OCI-LY7 (cell line): Measurements from ENCODE around the gene VNN1. TPM values are rescaled to one million over a fixed set of nuclear protein-coding genes. Genes with fewer than 3 reads are reported as not detected.

Experiments
- BruUV-seq: library from RNA; stranded (reverse); fragments of 400-500 nt; replicated peaks from 2 replicates; lab custom pipeline; 2021; lab: Mats Ljungman, UMichigan
- CTCF ChIA-PET: fragments of 300-600 bp; sonication (Branson Sonifier 250); formaldehyde crosslinking; loops from one replicate; lab custom pipeline; 2022; ENCODE audit warnings: antibody characterized with exemption; ENCODE audit not compliant: unreplicated experiment; lab: Charles Lee
- POLR2A ChIA-PET: fragments of 300-600 bp; sonication (Branson Sonifier 250); formaldehyde crosslinking; loops from one replicate; lab custom pipeline; 2022; ENCODE audit warnings: antibody characterized with exemption; lab: Charles Lee
- DNase-seq: peaks from one replicate; pipeline ENCODE4 v3.0.0-alpha.2; 2015; ENCODE audit warnings: low spot score
- H2AFZ ChIP-seq: fragments of 200-600 bp; sonication (generic), shearing (Covaris generic); 2 replicates; pipeline ENCODE4 v1.6.1; 2014; ENCODE audit warnings: mild to moderate bottlenecking, antibody characterized with exemption, low read length, moderate library complexity
- H3K27ac ChIP-seq: fragments of 200-600 bp; sonication (generic); 2 replicates; pipeline ENCODE4 v1.5.1; 2014; ENCODE audit warnings: mixed run types, low read depth, mild to moderate bottlenecking, moderate library complexity, low read length, inconsistent platforms; ENCODE audit not compliant: poor library complexity, severe bottlenecking
- H3K36me3 ChIP-seq: fragments of 200-600 bp; sonication (generic); 2 replicates; pipeline ENCODE4 v1.6.1; 2014; ENCODE audit warnings: mild to moderate bottlenecking, antibody characterized with exemption, low read length, moderate library complexity, mixed read lengths; ENCODE audit not compliant: insufficient read depth
- H3K4me1 ChIP-seq: fragments of 200-600 bp; sonication (generic); 2 replicates; pipeline ENCODE4 v1.5.1; 2014; ENCODE audit warnings: mild to moderate bottlenecking, low read length; ENCODE audit not compliant: insufficient read depth, poor library complexity, severe bottlenecking
- H3K4me2 ChIP-seq: fragments of 200-600 bp; sonication (generic); 2 replicates; pipeline ENCODE4 v1.6.1; 2014; ENCODE audit warnings: mild to moderate bottlenecking, low read length
- H3K4me3 ChIP-seq: fragments of 200-600 bp; sonication (generic); 2 replicates; pipeline ENCODE4 v1.5.1; 2014; ENCODE audit warnings: mild to moderate bottlenecking, low read depth, low read length; ENCODE audit not compliant: poor library complexity, severe bottlenecking
- H3K79me2 ChIP-seq: fragments of 200-600 bp; sonication (generic); 2 replicates; pipeline ENCODE4 v1.6.1; 2016; ENCODE audit warnings: low read depth, mild to moderate bottlenecking, low read length, moderate library complexity, mixed read lengths; ENCODE audit not compliant: insufficient read depth
- H3K9me2 ChIP-seq: fragments of 200-600 bp; sonication (generic); 2 replicates; pipeline ENCODE4 v1.6.1; 2016; ENCODE audit warnings: mild to moderate bottlenecking, low read length, mixed read lengths; ENCODE audit not compliant: insufficient read depth
- H3K9me3 ChIP-seq: fragments of 200-600 bp; sonication (generic); 2 replicates; pipeline ENCODE4 v1.6.1; 2014; ENCODE audit warnings: mild to moderate bottlenecking, mixed run types, low read length, mixed read lengths
- H4K20me1 ChIP-seq: fragments of 200-600 bp; sonication (generic); 2 replicates; pipeline ENCODE4 v1.6.1; 2014; ENCODE audit warnings: mild to moderate bottlenecking, antibody characterized with exemption, low read length, moderate library complexity, mixed read lengths; ENCODE audit not compliant: insufficient read depth
- CTCF ChIP-seq: fragments of 200-600 bp; sonication (generic); conservative IDR thresholded peaks from 2 replicates; pipeline ENCODE4 v1.5.1; 2014; ENCODE audit warnings: mild to moderate bottlenecking, antibody characterized with exemption, low read length, moderate library complexity, mixed read lengths
- EZH2phosphoT487 ChIP-seq: fragments of 200-600 bp; sonication (generic); IDR thresholded peaks from 2 replicates; pipeline ENCODE4 v1.6.1; 2018; ENCODE audit warnings: low read depth, borderline replicate concordance, mild to moderate bottlenecking, mixed run types, antibody characterized with exemption, low read length, moderate library complexity, mixed read lengths
- intact Hi-C: fragments of 100-400 bp; cut with micrococcal nuclease; formaldehyde crosslinking; loops from one replicate; pipeline ENCODE4 v1.10.0; 2022; ENCODE audit not compliant: unreplicated experiment
- total RNA-seq, 2 experiments: library from RNA; depleted of rRNA in 1 of 2; stranded (reverse); fragments of >200 nt in 1 of 2; shearing (Covaris generic) in 1 of 2; gene quantifications; 2 replicates each; pipeline ENCODE4 v1.2.3, GENCODE V29; 2014 to 2022

Gene VNN1
- total RNA-seq, 2 experiments from 2014 or later, result not detected

- ChIA-PET CTCF (no interaction called here), POLR2A (interaction anchor here (0.6 to 1.1 kb wide), 6 partner anchors 9 to 180 kb away, joined by 3 to 7 read pairs (median 4); no protein-coding TSS in a partner anchor)
- no peaks in the 10 kb centered on the region for H3K79me2 ChIP-seq
- H4K20me1 ChIP-seq, result no peaks in the 10 kb centered on the region
- no peak overlapping the region for H3K27ac ChIP-seq
- peaks cover 11% of the 10 kb centered on the region for H3K4me1 ChIP-seq
- H3K4me3 ChIP-seq, result no peak overlapping the region
- 0 out of 2 replicates have a peak, but pooled peaks cover 11% of the 10 kb centered on the region for H3K9me3 ChIP-seq
- H2AFZ ChIP-seq, result no peak overlapping the region
- TF ChIP-seq CTCF (no peak), EZH2phosphoT487 (no peak)
- H3K9me2 ChIP-seq, result no peaks in the 10 kb centered on the region
- no peak for DNase-seq
- no TSS peak for BruUV-seq
- no peak overlapping the region for H3K4me2 ChIP-seq
- no peaks in the 10 kb centered on the region for H3K36me3 ChIP-seq
- intact Hi-C loops, result no loop called here
Measured at GRCh38 chr6:132703936-132704335, 9.9 kb downstream of the VNN1 start.

- DNase-seq, result no peak
- Histone ChIP-seq H3K4me2 (no peak overlapping the region), H3K36me3 (no peaks in the 10 kb centered on the region), H2AFZ (no peak overlapping the region), H4K20me1 (no peaks in the 10 kb centered on the region), H3K9me3 (no peaks in the 10 kb centered on the region; the same call in 1 of the 2 replicates), H3K9me2 (no peaks in the 10 kb centered on the region), H3K4me1 (no peaks in the 10 kb centered on the region), H3K4me3 (no peak overlapping the region), H3K79me2 (no peaks in the 10 kb centered on the region), H3K27ac (no peak overlapping the region)
- TF ChIP-seq CTCF (no peak), EZH2phosphoT487 (no peak)
- intact Hi-C loops, result no loop called here
- no TSS peak for BruUV-seq
- CTCF ChIA-PET, result no interaction called here
- POLR2A ChIA-PET, result interaction anchor here (0.5 to 1.1 kb wide), 3 partner anchors 11 to 96 kb away, joined by 3 read pairs; no protein-coding TSS in a partner anchor
Measured at GRCh38 chr6:132698608-132699007, 15.2 kb downstream of the VNN1 start.

GRCh38 chr6:132695773-132696172 lies 18.1 kb downstream of the VNN1 start:
- H3K4me1 ChIP-seq, result no peaks in the 10 kb centered on the region
- ChIA-PET POLR2A (interaction anchor here (0.7 to 1.1 kb wide), 2 partner anchors 62 to 68 kb away, joined by 4 to 6 read pairs; no protein-coding TSS in a partner anchor), CTCF (no interaction called here)
- no peak overlapping the region for H3K27ac ChIP-seq
- intact Hi-C loops, result no loop called here
- DNase-seq, result no peak
- H3K4me2 ChIP-seq, result no peak overlapping the region
- BruUV-seq, result no TSS peak
- no peaks in the 10 kb centered on the region; the same call in 1 of the 2 replicates for H3K9me3 ChIP-seq
- no peaks in the 10 kb centered on the region for H3K36me3 ChIP-seq
- no peak overlapping the region for H2AFZ ChIP-seq
- no peak overlapping the region for H3K4me3 ChIP-seq
- H3K79me2 ChIP-seq, result no peaks in the 10 kb centered on the region
- H3K9me2 ChIP-seq, result no peaks in the 10 kb centered on the region
- no peak for TF ChIP-seq CTCF
- TF ChIP-seq EZH2phosphoT487, result no peak
- H4K20me1 ChIP-seq, result no peaks in the 10 kb centered on the region
